Ovary (tissue), 3 donors: ENCODE results near the gene TECPR2.

Experiments
- CTCF ChIP-seq, 3 donors: fragments of 450-650 bp in 2 of 3; fragments of 200-600 bp in 1 of 3; IDR thresholded peaks; one replicate each; pipeline versions ENCODE4 v1.5.1 to v1.8.0; 2016 to 2022; ENCODE audit warnings: antibody characterized with exemption in 3 of 3, mild to moderate bottlenecking in 1 of 3
- EP300 ChIP-seq: sonication (generic); formaldehyde crosslinking; IDR thresholded peaks from one replicate; pipeline ENCODE4 v1.6.1; 2017; ENCODE audit warnings: antibody characterized with exemption
- POLR2A ChIP-seq: fragments of 450-650 bp; IDR thresholded peaks from one replicate; pipeline ENCODE4 v1.6.1; 2017; ENCODE audit warnings: antibody characterized with exemption, mild to moderate bottlenecking, moderate library complexity
- donor health status: DM: no; HTN: no; CAD: no.

DNA sequence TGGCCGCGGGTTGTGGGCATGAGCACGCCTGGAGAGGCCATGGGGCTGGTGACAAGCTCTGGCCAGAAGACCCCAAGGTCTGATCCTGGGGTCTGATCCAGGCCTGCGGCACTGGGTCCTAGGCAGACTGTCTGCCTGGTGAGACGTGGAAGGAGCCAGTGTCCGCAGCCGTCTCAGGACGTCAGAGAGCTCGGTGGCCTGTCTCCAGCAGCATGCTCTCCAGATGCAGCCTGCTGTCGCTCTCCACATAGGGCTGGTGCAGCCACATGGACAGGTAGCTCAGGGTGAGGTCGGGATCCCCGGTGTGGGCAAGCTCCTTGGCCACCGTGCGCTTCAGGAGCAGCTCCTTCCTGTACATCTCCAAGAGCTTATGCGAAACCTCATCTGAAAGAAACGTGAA is 14.4 kb upstream of the TECPR2 start:
- TF ChIP-seq POLR2A (no peak), CTCF (IDR thresholded peaks at IDR 0.05) (no peak), EP300 (no peak)
